Fibroblast of skin of right quadriceps (primary cell): ENCODE data around the gene TEFM.
A peak's percentile ranks its signal among the peaks of the same experiment; 100 is the strongest.
"Not testable (repeated sequence)": the region's sequence is repeated elsewhere in the genome, so short reads cannot be mapped to it uniquely, and the experiment has no call there.

Source experiments
- DNase-seq: peaks from one replicate; pipeline ENCODE4 v3.0.0-alpha.2; 2013

Gene TEFM, protein sequence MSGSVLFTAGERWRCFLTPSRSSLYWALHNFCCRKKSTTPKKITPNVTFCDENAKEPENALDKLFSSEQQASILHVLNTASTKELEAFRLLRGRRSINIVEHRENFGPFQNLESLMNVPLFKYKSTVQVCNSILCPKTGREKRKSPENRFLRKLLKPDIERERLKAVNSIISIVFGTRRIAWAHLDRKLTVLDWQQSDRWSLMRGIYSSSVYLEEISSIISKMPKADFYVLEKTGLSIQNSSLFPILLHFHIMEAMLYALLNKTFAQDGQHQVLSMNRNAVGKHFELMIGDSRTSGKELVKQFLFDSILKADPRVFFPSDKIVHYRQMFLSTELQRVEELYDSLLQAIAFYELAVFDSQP

GRCh38 chr17:30906101-30906911 lies at the start of gene TEFM:
Gene TEFM, minus strand, starts transcription at chr17:30906238. Its CDS starts 40 bp downstream, at chr17:30906198.
- DNase-seq, result peak; percentile 90

- no peak for DNase-seq
Observed at GRCh38 chr17:30954046-30954830, 48.2 kb upstream of the TEFM start.

DNA sequence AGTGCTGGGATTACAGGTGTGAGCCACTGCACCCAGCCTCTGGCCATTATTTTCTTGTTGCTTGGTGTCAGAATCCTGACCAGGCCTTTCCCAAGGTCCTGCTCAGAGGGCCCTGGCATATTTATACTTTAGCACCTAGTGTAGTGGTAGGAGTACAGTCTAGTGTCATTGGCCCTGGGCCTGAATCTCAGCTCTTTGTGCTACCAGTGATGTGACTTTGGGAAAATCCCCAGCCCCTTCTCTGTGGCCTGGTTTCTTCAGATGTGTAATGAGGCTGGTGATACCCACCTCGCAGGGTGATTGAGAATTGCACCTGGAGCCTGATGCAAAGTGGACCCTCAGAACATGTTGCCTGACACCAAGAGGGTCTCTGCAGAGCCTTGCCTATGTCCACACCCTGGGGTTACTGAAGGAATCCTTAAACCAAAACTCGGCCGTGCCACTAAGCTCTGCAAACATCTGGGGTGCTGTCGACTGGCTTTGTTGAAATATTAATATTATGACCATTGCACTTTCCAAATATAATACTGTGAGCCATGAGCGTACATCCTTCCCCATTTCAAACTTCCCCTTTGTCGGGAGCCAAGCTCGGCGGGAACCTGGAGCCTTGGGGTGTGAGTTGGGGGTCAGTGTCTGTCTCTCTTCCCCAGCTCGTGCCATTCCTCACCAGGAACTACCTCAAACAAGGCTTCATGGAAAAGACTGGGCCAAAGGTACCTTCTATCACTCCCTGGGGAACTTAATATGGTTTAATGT lies 46.8 kb upstream of the TEFM start:
- no peak for DNase-seq

DNA sequence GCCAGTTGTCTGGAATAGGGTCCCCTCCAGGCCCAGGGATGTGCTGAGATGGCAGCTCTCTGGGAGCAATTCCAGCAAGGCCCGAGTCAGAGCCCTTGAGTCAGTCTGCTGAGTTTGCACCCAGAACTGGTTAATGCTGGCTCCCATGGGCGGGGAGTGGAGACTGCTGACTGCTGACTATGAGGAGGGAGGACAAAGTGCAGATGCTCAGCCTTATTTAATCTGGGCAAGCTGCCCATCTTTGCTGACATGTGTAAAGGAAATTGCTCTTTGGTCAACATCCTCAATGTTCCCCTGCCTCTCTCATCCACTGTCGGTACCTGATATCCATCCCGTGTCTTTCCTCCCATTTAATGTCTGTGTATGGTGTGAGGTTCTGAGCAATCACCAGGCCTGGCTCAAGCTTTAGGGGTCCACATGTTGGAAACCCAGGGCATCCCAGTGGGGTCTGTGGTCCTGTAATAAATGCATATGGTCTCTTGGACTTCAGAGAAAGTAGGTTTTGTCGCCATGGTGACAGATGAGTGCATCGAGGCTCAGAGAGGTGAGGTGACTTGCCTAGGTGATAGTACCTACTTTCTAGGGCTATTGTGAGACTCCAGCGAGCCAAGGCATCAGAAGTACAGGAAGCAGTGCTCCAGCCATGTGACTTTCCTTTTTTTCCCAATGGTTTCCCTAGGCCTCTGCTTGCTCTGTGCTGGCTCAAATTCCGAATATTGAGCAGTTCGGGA lies 44.8 kb upstream of the TEFM start:
- peak; percentile 79 for DNase-seq

DNA sequence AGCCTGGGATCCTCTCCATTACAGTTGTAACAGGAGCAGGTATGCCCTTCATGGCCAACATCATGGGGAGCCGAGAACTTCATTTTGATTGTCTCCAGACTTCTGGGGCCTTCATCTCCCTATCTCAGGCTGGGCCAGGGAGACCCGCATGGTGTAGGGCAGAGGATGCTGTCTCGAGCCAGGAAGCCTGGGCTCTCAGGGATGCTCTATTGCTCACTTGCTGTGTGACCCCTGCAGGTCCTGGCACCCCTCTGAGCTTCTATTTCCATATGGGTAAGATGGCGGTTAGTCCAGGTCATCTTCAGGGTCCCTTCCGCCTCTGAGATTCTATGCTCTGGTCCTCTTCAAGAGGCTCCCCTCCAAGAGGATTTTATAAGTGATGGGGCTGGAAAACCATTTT lies 44.2 kb upstream of the TEFM start:
- DNase-seq, result no peak

- no peak for DNase-seq
Observed at GRCh38 chr17:30947796-30948195, 41.8 kb upstream of the TEFM start.

DNA sequence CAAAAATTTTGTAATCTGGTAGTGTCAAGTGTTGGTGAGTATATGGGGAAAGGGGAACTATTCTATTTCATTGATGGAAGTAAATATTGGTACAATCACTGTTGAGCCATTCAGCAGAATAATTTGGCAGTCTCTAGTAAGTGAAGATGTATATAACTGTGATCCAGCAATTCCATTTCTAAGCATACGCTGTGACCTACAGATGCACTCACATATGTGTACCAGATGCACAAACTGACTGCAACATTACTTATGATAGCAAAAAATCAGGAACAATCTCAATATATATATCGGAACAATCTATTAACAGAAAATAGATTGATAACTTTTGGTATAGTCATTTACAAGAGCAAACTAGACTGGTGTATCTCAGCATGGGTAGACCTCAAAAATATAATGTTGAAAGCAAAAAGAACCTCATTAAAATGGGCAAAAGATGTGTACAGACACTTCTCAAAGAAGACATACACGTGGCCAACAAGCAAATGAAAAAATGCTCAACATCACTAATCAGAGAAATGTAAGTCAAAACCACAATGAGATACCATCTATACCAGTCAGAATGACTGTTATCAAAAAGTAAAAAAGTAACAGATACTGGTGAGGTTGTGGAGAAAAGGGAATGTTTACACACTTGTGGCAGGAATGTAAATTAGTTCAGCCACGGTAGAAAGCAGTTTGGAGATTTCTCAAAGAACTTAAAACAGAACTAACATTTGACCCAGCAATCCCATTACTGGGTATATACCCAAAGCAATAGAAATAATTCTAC lies 36.5 kb upstream of the TEFM start:
- peak; percentile 18 for DNase-seq

- DNase-seq, result no peak
Observed at GRCh38 chr17:30939051-30939689, 33.1 kb upstream of the TEFM start.

DNA sequence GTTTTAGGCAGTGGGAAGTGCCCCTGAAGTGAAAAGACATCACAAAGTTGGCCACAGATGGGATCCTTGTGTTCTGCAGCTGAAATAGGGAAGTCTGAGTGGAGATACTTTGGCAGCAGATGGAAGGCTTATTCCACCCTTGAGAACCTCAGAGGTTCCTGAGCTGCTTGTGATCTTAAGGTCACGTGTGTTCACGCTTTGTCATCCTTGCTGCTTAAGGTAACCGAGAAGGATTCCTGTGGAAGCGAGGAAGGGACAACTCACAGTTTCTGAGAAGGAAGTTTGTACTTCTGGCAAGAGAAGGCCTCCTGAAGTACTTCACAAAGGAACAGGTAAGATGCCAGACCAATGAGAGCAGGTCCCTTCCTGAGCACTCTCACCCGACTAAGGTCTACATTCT lies 27.9 kb upstream of the TEFM start:
- DNase-seq, result no peak

- not testable (repeated sequence) for DNase-seq
Observed at GRCh38 chr17:30931582-30931981, 25.5 kb upstream of the TEFM start.

DNA sequence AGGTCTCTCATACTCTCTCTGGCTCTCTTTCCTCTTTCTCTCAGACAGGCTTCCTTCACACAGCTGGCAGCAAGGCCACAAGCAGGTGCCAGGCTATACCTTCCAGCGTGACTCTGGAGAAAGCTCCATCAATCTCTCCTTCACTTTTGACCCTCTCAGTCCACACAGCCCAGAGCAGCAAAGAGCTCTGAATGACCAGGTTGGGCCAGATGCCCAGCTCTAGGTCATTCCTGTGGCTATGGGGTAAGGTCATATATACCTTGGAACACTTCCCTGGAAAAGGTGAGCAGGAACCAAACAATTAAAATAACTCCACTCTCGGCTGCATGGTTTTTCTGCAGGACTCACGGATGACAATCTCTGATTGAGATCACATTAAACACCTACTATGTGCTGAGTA lies 24.5 kb upstream of the TEFM start:
- no peak for DNase-seq

GRCh38 chr17:30929861-30930260 lies 23.8 kb upstream of the TEFM start:
- DNase-seq, result not testable (repeated sequence)

DNA sequence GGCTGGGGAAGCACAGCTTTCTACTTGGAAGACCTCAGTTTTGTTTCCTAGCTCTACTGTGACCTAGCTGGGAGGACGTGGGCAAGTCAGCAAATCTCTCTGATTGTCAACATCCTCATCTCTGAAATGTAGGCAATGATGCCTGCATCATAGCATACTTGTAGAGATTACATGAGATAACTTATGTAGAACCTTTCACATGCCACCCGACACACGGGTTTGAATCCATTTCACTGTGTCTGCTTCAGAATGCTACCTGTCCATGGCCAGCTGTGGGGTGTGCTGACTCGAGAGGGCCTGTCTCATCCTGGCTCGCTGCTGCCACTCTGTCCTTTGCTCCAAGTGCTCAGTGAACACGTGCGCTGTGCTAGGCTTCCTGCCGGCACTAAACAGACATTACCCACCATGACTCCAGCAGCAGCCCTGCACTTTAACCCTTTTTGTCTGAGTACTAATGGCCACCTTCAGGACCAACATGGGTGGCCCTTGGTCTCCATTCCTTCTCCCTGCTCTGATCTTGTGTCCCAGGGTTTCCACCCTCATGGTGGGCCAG lies 23.1 kb upstream of the TEFM start:
- no peak for DNase-seq

DNA sequence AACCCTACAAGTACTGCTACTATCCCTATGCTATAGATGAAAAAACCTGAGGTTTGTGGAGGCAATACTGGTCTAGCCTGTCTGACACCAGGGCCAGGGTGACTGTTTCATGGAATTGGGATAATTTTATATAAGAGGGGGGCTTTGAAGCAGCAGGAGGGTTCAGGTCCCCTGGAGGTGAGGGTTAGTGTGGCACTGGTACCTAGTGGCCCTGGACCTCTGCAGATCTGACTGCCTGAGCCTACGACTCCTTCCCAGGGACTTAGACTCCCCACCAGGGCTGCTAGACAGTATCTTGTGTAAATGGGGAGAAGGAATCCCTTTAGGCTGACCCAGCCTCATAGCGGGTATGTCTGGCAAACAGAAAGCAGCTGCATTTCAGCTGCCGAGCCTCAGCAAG lies 22.5 kb upstream of the TEFM start:
- no peak for DNase-seq

DNA sequence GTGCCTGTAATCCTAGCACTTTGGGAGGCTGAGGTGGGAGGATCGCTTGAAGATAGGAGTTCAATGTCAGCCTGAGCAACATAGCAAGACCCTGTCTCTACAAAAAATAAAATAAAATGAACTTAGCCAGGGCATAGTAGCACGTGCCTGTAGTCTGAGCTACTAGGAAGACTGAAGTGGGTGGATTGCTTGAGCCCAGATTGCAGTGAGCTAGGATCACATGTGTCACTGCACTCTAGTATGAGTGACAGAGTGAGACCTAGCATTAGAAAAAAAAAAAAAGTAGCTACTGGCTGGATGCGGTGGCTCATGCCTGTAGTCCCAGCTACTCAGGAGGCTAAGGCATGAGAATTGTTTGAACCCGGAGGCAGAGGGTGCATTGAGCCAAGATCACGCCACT lies 21.7 kb upstream of the TEFM start:
- no peak for DNase-seq

GRCh38 chr17:30926516-30926915 lies 20.5 kb upstream of the TEFM start:
- DNase-seq, result no peak

DNA sequence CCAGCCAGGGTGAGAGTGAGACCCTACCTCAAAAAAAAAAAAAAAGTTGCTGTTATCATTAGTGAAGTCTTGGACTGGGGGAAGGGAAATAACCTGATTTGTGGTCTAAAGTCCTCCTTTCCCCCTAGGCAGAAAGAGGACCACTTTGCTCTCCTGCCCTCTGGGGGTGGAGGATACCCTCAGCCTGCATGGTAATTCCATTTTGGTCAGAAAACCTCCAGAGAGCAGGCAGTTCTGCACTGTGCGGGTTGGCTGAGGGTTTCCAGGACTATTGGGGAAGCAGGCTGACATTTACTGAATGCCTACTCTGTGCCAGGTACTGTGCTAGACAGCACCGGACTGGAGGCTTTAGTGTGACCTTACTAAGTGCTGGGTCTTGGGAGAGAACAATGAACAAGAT lies 18.3 kb upstream of the TEFM start:
- no peak for DNase-seq

GRCh38 chr17:30922235-30923030 lies 16.4 kb upstream of the TEFM start:
- DNase-seq, result no peak

DNA sequence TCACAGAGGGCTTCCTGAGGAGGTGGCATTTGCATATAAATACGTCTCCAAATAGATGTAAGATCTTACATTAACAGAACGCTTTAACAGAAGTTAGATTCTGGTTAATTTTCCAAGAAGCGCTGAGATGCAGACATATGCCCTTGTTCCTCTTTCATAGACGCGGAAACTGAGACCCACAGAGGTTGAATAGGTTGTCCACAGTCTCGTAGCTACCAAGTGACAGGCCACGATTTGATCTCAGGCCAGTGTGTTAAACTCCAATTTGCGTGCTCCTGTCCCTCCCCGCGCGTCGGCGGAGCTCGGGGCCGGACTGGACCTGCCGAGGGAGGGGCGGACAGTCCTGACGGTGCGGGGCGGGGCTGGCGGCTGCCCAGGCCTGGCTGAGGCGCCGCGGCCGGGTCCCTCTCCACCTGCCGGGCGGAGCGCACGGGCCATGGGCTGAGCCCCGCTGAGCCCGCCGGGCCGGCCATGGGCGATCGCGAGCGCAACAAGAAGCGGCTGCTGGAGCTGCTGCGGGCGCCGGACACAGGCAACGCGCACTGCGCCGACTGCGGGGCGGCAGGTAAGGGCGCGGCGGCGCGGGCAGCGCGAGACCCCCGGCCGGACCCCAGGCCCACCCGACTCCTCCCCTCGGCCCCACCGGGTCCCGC lies 15.6 kb upstream of the TEFM start, which contains the start of gene ADAP2:
Gene ADAP2 (plus strand): TSS at position 402 of the 653 bp plus-strand sequence. CDS start 70 bp downstream, at position 472.
- no peak for DNase-seq
